Stimulated activated CD8-positive, alpha-beta memory T cell treated with anti-CD3 and anti-CD28 coated beads, Interleukin-7, amount 100 ng/mL, for 48 hours (primary cell): Measurements from ENCODE around the gene NMB.

ENCODE experiments used
- DNase-seq, 2 donors: peaks; one replicate each; pipeline ENCODE4 v3.0.0-alpha.2; 2020; ENCODE audit warnings: low read depth in 1 of 2; ENCODE audit errors: extremely low read depth in 1 of 2

The NMB gene

GRCh38 chr15:84620626-84621025, 37.4 kb downstream of the NMB start:
- DNase-seq: no peak

DNA sequence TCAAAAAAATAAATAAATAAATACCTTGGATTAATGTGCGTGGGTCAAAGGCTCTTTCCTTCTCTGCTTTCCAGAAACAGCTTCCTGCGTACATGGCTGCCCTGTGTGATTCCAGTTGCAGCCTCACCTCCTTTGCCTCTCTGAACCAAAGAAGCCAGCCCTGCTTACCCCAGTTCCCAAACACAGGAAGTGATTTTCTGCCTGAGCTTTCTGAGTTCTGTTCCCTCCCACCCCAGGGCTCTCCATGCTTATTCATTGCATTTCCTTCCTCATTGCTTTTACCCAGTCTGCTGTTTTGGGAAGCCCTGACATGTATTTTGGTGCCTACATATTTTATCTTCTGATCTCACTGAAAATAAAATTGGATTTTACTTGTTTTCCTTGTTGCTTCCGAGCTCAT, 41.8 kb downstream of the NMB start:
- DNase-seq: no peak

GRCh38 chr15:84611631-84612030, 46.4 kb downstream of the NMB start:
- DNase-seq: no peak

GRCh38 chr15:84609818-84610525, 48.0 kb downstream of the NMB start:
- no peak for DNase-seq

- no peak for DNase-seq
These were observed 49.2 kb downstream of the NMB start for GRCh38 chr15:84608707-84609284.

GRCh38 chr15:84606653-84607120, 51.3 kb downstream of the NMB start:
- DNase-seq: no peak

DNA sequence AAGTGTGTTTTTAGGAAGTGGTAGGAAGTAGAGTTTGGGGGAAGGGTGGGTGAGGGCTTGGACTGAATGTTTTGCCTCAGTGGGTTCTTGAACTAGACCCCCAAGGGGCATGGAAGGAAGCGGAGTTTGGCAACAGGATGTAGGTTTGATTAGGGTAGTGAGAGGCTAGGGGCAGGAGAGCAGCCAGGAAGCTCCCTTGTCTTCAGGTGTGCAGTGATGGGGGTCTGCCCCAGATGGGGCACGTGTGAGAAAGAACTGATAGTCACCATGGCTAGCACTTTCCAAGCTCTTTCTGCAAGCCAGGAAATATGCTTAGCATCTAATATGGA, 52.5 kb downstream of the NMB start:
- no peak for DNase-seq
